ENCODE measurements around the gene CYB5R3. TPM values are rescaled to one million over a fixed set of nuclear protein-coding genes. Genes with fewer than 3 reads are reported as not detected.

CYB5R3 gene
- total RNA-seq, 1 donor, result 84.3 TPM

- no peaks in the 10 kb centered on the region for H3K9me3 ChIP-seq (ENCODE audit: low read depth, low read length)
- no peak overlapping the region for H3K4me2 ChIP-seq (ENCODE audit: insufficient read depth, low read length)
- TF ChIP-seq CTCF (IDR thresholded peaks at IDR 0.05; ENCODE audit: extremely low read depth, low read depth, low read length), result no peak
- H4K20me1 ChIP-seq (ENCODE audit: insufficient read depth, low read length), result peaks cover 14% of the 10 kb centered on the region
- no peak overlapping the region for H3K27ac ChIP-seq (ENCODE audit: low read depth, low read length)
- no peaks in the 10 kb centered on the region for H3K4me1 ChIP-seq (ENCODE audit: insufficient read depth, low read length)
- H3K79me2 ChIP-seq (ENCODE audit: insufficient read depth, low read length), result peaks cover 44% of the 10 kb centered on the region
- peaks cover 71% of the 10 kb centered on the region for H3K36me3 ChIP-seq (ENCODE audit: insufficient read depth, low read length)
- no peak overlapping the region for H2AFZ ChIP-seq (ENCODE audit: low read length)
- no peak overlapping the region for H3K4me3 ChIP-seq (ENCODE audit: insufficient read depth, low read length)
- no peaks in the 10 kb centered on the region for H3K27me3 ChIP-seq (ENCODE audit: insufficient read depth, low read length)
- no peak for DNase-seq (ENCODE audit: insufficient read length, low spot score, missing footprints)
Measured at GRCh38 chr22:42596336-42596735, 52.9 kb downstream of the CYB5R3 start.

GRCh38 chr22:42595434-42595833 lies 53.8 kb downstream of the CYB5R3 start:
- Histone ChIP-seq H3K4me3 (ENCODE audit: insufficient read depth, low read length) (no peak overlapping the region), H3K79me2 (ENCODE audit: insufficient read depth, low read length) (peaks cover 38% of the 10 kb centered on the region)
- no peak for DNase-seq (ENCODE audit: insufficient read length, low spot score, missing footprints)

DNA sequence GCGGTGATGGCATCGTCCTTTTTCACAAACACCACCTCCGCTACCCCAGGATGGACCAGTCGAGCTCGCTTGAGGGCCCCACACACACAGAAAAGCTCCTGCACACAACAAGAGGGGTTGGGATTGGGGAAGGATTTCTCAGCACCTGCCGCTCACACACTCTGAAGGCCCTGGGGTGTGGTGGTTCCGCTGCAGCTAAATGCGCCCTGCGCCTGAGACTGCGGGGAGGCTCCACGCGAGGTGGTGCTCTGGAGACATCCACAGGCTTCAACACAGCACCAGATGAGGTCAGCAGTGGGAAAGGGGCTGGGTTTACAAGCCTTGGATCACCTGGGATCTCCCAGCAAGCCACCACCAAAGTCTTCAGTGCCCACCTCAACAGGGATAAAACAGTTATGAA lies 57.2 kb downstream of the CYB5R3 start:
- no peak overlapping the region for H3K27ac ChIP-seq (ENCODE audit: low read depth, low read length)
- no peaks in the 10 kb centered on the region for H3K27me3 ChIP-seq (ENCODE audit: insufficient read depth, low read length)
- peaks cover 83% of the 10 kb centered on the region for H3K36me3 ChIP-seq (ENCODE audit: insufficient read depth, low read length)
- peaks cover 16% of the 10 kb centered on the region for H3K79me2 ChIP-seq (ENCODE audit: insufficient read depth, low read length)
- H2AFZ ChIP-seq (ENCODE audit: low read length), result no peak overlapping the region
- no peaks in the 10 kb centered on the region for H3K9me3 ChIP-seq (ENCODE audit: low read depth, low read length)
- DNase-seq (ENCODE audit: insufficient read length, low spot score, missing footprints), result no peak
- TF ChIP-seq CTCF (IDR thresholded peaks at IDR 0.05; ENCODE audit: extremely low read depth, low read depth, low read length), result no peak
- no peaks in the 10 kb centered on the region for H3K4me1 ChIP-seq (ENCODE audit: insufficient read depth, low read length)
- H3K4me2 ChIP-seq (ENCODE audit: insufficient read depth, low read length), result no peak overlapping the region
- no peak overlapping the region for H3K4me3 ChIP-seq (ENCODE audit: insufficient read depth, low read length)
- H4K20me1 ChIP-seq (ENCODE audit: insufficient read depth, low read length), result peaks cover 15% of the 10 kb centered on the region

More at GRCh38 chr22:42595434-42595833, 53.8 kb downstream of the CYB5R3 start:
- no peak for TF ChIP-seq CTCF (IDR thresholded peaks at IDR 0.05; ENCODE audit: extremely low read depth, low read depth, low read length)
- no peaks in the 10 kb centered on the region for H3K4me1 ChIP-seq (ENCODE audit: insufficient read depth, low read length)
- H3K27me3 ChIP-seq (ENCODE audit: insufficient read depth, low read length), result no peaks in the 10 kb centered on the region
- H3K27ac ChIP-seq (ENCODE audit: low read depth, low read length), result no peak overlapping the region
- H3K9me3 ChIP-seq (ENCODE audit: low read depth, low read length), result no peaks in the 10 kb centered on the region
- H3K36me3 ChIP-seq (ENCODE audit: insufficient read depth, low read length), result peaks cover 71% of the 10 kb centered on the region
- no peak overlapping the region for H3K4me2 ChIP-seq (ENCODE audit: insufficient read depth, low read length)
- no peak overlapping the region for H2AFZ ChIP-seq (ENCODE audit: low read length)
- peaks cover 14% of the 10 kb centered on the region for H4K20me1 ChIP-seq (ENCODE audit: insufficient read depth, low read length)

- H3K36me3 ChIP-seq (ENCODE audit: insufficient read depth, low read length), result peaks cover 84% of the 10 kb centered on the region
- no peak for TF ChIP-seq CTCF (IDR thresholded peaks at IDR 0.05; ENCODE audit: extremely low read depth, low read depth, low read length)
Measured at GRCh38 chr22:42587588-42588175, 61.5 kb downstream of the CYB5R3 start.

More at GRCh38 chr22:42587588-42588175, 61.5 kb downstream of the CYB5R3 start:
- Histone ChIP-seq H4K20me1 (ENCODE audit: insufficient read depth, low read length) (peaks cover 4% of the 10 kb centered on the region), H3K27ac (ENCODE audit: low read depth, low read length) (no peak overlapping the region), H3K4me1 (ENCODE audit: insufficient read depth, low read length) (no peaks in the 10 kb centered on the region), H3K4me2 (ENCODE audit: insufficient read depth, low read length) (no peak overlapping the region), H3K27me3 (ENCODE audit: insufficient read depth, low read length) (no peaks in the 10 kb centered on the region), H3K9me3 (ENCODE audit: low read depth, low read length) (no peaks in the 10 kb centered on the region), H3K4me3 (ENCODE audit: insufficient read depth, low read length) (no peak overlapping the region), H3K79me2 (ENCODE audit: insufficient read depth, low read length) (no peaks in the 10 kb centered on the region), H2AFZ (ENCODE audit: low read length) (no peak overlapping the region)
- DNase-seq (ENCODE audit: insufficient read length, low spot score, missing footprints), result no peak
